GM23338 (cell line): Measurements from ENCODE around the gene POLDIP2. TPM values are rescaled to one million over a fixed set of nuclear protein-coding genes. Genes with fewer than 3 reads are reported as not detected.

Source experiments
- ATAC-seq: fragments of 200-7000 bp; cut with Tn5 transposase; 3 replicates; pipeline ENCODE4 v1.9.1; 2020
- DNase-seq: peaks from one replicate; pipeline ENCODE4 v3.0.0-alpha.2; 2015; ENCODE audit warnings: low spot score
- H2AFZ ChIP-seq: fragments of 200-600 bp; sonication (generic); 2 replicates; pipeline ENCODE4 v1.8.0; 2016; ENCODE audit warnings: antibody characterized with exemption, mild to moderate bottlenecking, moderate library complexity
- H3F3A ChIP-seq: fragments of 200-600 bp; sonication (generic); replicated peaks from 2 replicates; pipeline ENCODE4 v1.8.0; 2017; ENCODE audit warnings: antibody characterized with exemption, mixed run types, low read depth
- H3K27ac ChIP-seq: fragments of 200-600 bp; sonication (generic); 2 replicates; pipeline ENCODE4 v1.6.1; 2016; ENCODE audit warnings: low read depth
- H3K27me3 ChIP-seq: fragments of 200-600 bp; sonication (generic); 2 replicates; pipeline ENCODE4 v1.8.0; 2016; ENCODE audit warnings: mild to moderate bottlenecking, mixed run types, moderate library complexity; ENCODE audit not compliant: insufficient read depth
- H3K36me3 ChIP-seq: fragments of 200-600 bp; sonication (generic); 2 replicates; pipeline ENCODE4 v1.8.0; 2016; ENCODE audit warnings: mild to moderate bottlenecking; ENCODE audit not compliant: insufficient read depth
- H3K4me1 ChIP-seq: fragments of 200-600 bp; sonication (generic); 2 replicates; pipeline ENCODE4 v1.8.0; 2016; ENCODE audit warnings: mild to moderate bottlenecking, moderate library complexity; ENCODE audit not compliant: insufficient read depth
- H3K4me2 ChIP-seq: fragments of 200-600 bp; sonication (generic); 2 replicates; pipeline ENCODE4 v1.7.1; 2017; ENCODE audit warnings: mixed run types
- H3K4me3 ChIP-seq: fragments of 200-600 bp; sonication (generic); 2 replicates; pipeline ENCODE4 v1.6.1; 2016; ENCODE audit warnings: mixed run types
- H3K79me2 ChIP-seq: fragments of 200-600 bp; sonication (generic); replicated peaks from 2 replicates; pipeline ENCODE4 v1.8.0; 2017; ENCODE audit warnings: mild to moderate bottlenecking; ENCODE audit not compliant: insufficient read depth
- H3K9me2 ChIP-seq: fragments of 200-600 bp; sonication (generic); 2 replicates; pipeline ENCODE4 v1.8.0; 2017; ENCODE audit not compliant: insufficient read depth
- H4K20me1 ChIP-seq: fragments of 200-600 bp; sonication (generic); replicated peaks from 2 replicates; pipeline ENCODE4 v1.8.0; 2017; ENCODE audit warnings: mild to moderate bottlenecking; ENCODE audit not compliant: insufficient read depth
- H3K27ac Mint-ChIP-seq: 2 replicates; pipeline ENCODE4 v1.8.0; 2020; ENCODE audit warnings: inconsistent platforms, mild to moderate bottlenecking, moderate library complexity, mixed read lengths
- H3K27me3 Mint-ChIP-seq: 3 replicates; pipeline ENCODE4 v1.8.0; 2022; ENCODE audit warnings: low read depth, mild to moderate bottlenecking, moderate library complexity, mixed read lengths, inconsistent platforms; ENCODE audit not compliant: insufficient read depth, poor library complexity
- H3K36me3 Mint-ChIP-seq: 3 replicates; pipeline ENCODE4 v1.8.0; 2021; ENCODE audit warnings: low read depth, mild to moderate bottlenecking, inconsistent platforms, moderate library complexity, mixed read lengths
- H3K4me1 Mint-ChIP-seq: 3 replicates; pipeline ENCODE4 v1.8.0; 2020; ENCODE audit warnings: mild to moderate bottlenecking, inconsistent platforms, mixed read lengths
- H3K4me3 Mint-ChIP-seq: 3 replicates; pipeline ENCODE4 v1.8.0; 2021; ENCODE audit warnings: moderate library complexity, mild to moderate bottlenecking, inconsistent platforms, mixed read lengths
- H3K9me3 Mint-ChIP-seq: 3 replicates; pipeline ENCODE4 v1.8.0; 2020; ENCODE audit warnings: moderate library complexity, mild to moderate bottlenecking, inconsistent platforms, mixed read lengths
- CTCF ChIP-seq, 2 experiments: fragments of 200-600 bp in 1 of 2; sonication (generic) in 1 of 2; conservative IDR thresholded peaks; 2 replicates each; pipeline versions ENCODE4 v1.5.1 to v1.6.1; 2016 to 2017; ENCODE audit warnings: antibody characterized with exemption in 2 of 2, low read depth in 2 of 2, mild to moderate bottlenecking in 2 of 2, moderate library complexity in 1 of 2
- ETS1 ChIP-seq: IDR thresholded peaks from 2 replicates; pipeline ENCODE4 v1.6.1; 2016; ENCODE audit warnings: antibody characterized with exemption
- EZH2phosphoT487 ChIP-seq: fragments of 200-600 bp; sonication (generic); IDR thresholded peaks from one replicate; pipeline ENCODE4 v1.8.1; 2018; ENCODE audit warnings: antibody characterized with exemption; ENCODE audit not compliant: unreplicated experiment
- JUNB ChIP-seq: IDR thresholded peaks from one replicate; pipeline ENCODE4 v1.6.1; 2016; ENCODE audit warnings: antibody characterized with exemption; ENCODE audit not compliant: unreplicated experiment
- POLR2AphosphoS5 ChIP-seq: IDR thresholded peaks from 2 replicates; pipeline ENCODE4 v1.6.1; 2016; ENCODE audit warnings: antibody characterized with exemption, low read depth
- ZNF114 ChIP-seq: fragments of 250-450 bp; sonication (Bioruptor Pico); IDR thresholded peaks from 2 replicates; pipeline ENCODE4 v1.5.0; 2020; ENCODE audit warnings: mild to moderate bottlenecking, moderate library complexity
- ZNF331 ChIP-seq: fragments of 250-450 bp; sonication (Bioruptor Pico); IDR thresholded peaks from 2 replicates; pipeline ENCODE4 v1.5.0; 2020; ENCODE audit warnings: low read depth, mild to moderate bottlenecking, moderate library complexity
- ZNF462 ChIP-seq: fragments of 250-450 bp; sonication (Bioruptor Pico); IDR thresholded peaks from 2 replicates; pipeline ENCODE4 v1.5.0; 2020; ENCODE audit warnings: mild to moderate bottlenecking, moderate library complexity
- polyA plus RNA-seq: library from polyadenylated mRNA; unstranded; fragments of >200 nt; fragmentation: Nextera tagmentation; extraction: Ambion mirVana; gene quantifications from 2 replicates; pipeline ENCODE4 v1.2.1, GENCODE V29; 2016
- total RNA-seq: library from RNA; depleted of rRNA; stranded (reverse); fragments of >200 nt; shearing (Covaris generic); gene quantifications from 2 replicates; pipeline ENCODE4 v1.2.3, GENCODE V29; 2014

POLDIP2 gene
- total and polyA plus RNA-seq, 2 experiments from 2014 or later, result 45.7 to 77.1 TPM

GRCh38 chr17:28390563-28390962 lies 33.2 kb upstream of the POLDIP2 start:
- no peak for DNase-seq
- H3K27ac Mint-ChIP-seq, result no peak overlapping the region

GRCh38 chr17:28390141-28390540 lies 32.8 kb upstream of the POLDIP2 start:
- H3K9me2 ChIP-seq, result no peaks in the 10 kb centered on the region
- Mint-ChIP-seq H3K27ac (no peak overlapping the region), H3K27me3 (peaks cover 11% of the 10 kb centered on the region), H3K4me3 (no peak overlapping the region), H3K36me3 (peaks cover 13% of the 10 kb centered on the region), H3K9me3 (no peaks in the 10 kb centered on the region), H3K4me1 (peaks cover 4% of the 10 kb centered on the region; the same call in 1 of the 3 replicates)
- no peak overlapping the region for H3K4me3 ChIP-seq
- H3K79me2 ChIP-seq, result no peaks in the 10 kb centered on the region
- ATAC-seq, result no peak
- no peaks in the 10 kb centered on the region for H3F3A ChIP-seq
- H3K4me2 ChIP-seq, result no peak overlapping the region
- H3K27ac ChIP-seq, result no peak overlapping the region
- peaks cover 14% of the 10 kb centered on the region for H3K27me3 ChIP-seq
- H3K4me1 ChIP-seq, result no peaks in the 10 kb centered on the region; the same call in 1 of the 2 replicates
- H3K36me3 ChIP-seq, result no peaks in the 10 kb centered on the region
- DNase-seq, result no peak
- no peaks in the 10 kb centered on the region; the same call in 1 of the 2 replicates for H4K20me1 ChIP-seq
- no peak overlapping the region for H2AFZ ChIP-seq
- TF ChIP-seq POLR2AphosphoS5, result no peak
- no peak for TF ChIP-seq CTCF (conservative IDR thresholded peaks at IDR 0.05; ENCODE audit: low read depth in 2 of 2)
- no peak for TF ChIP-seq EZH2phosphoT487
- TF ChIP-seq ETS1, result no peak
- no peak for TF ChIP-seq JUNB
- TF ChIP-seq ZNF331 (CRISPR knock-in tag), result no peak
- TF ChIP-seq ZNF462 (CRISPR knock-in tag), result no peak

More at GRCh38 chr17:28390563-28390962, 33.2 kb upstream of the POLDIP2 start:
- Mint-ChIP-seq H3K36me3 (peaks cover 13% of the 10 kb centered on the region), H3K4me1 (peaks cover under 1% of the 10 kb centered on the region; the same call in 1 of the 3 replicates), H3K9me3 (no peaks in the 10 kb centered on the region), H3K27me3 (peaks cover 7% of the 10 kb centered on the region), H3K4me3 (no peak overlapping the region)
- no peaks in the 10 kb centered on the region for H3K9me2 ChIP-seq
- H2AFZ ChIP-seq, result no peak overlapping the region
- H3K27me3 ChIP-seq, result peaks cover 10% of the 10 kb centered on the region
- TF ChIP-seq ZNF114 (CRISPR knock-in tag) (no peak), ETS1 (no peak)
- no peak overlapping the region for H3K27ac ChIP-seq
- no peak for ATAC-seq
- H3K4me2 ChIP-seq, result no peak overlapping the region
- no peaks in the 10 kb centered on the region for H3F3A ChIP-seq
- no peaks in the 10 kb centered on the region for H3K36me3 ChIP-seq
- H3K4me3 ChIP-seq, result no peak overlapping the region
- no peaks in the 10 kb centered on the region; the same call in 1 of the 2 replicates for H3K4me1 ChIP-seq
- H4K20me1 ChIP-seq, result no peaks in the 10 kb centered on the region; the same call in 1 of the 2 replicates
- H3K79me2 ChIP-seq, result no peaks in the 10 kb centered on the region
